Measurements from ENCODE around the gene PRKCE. TPM values are rescaled to one million over a fixed set of nuclear protein-coding genes. Genes with fewer than 3 reads are reported as not detected.

Gene PRKCE
- total RNA-seq, 2 donors from 2014 or later, result 5.8 to 18.1 TPM

DNA sequence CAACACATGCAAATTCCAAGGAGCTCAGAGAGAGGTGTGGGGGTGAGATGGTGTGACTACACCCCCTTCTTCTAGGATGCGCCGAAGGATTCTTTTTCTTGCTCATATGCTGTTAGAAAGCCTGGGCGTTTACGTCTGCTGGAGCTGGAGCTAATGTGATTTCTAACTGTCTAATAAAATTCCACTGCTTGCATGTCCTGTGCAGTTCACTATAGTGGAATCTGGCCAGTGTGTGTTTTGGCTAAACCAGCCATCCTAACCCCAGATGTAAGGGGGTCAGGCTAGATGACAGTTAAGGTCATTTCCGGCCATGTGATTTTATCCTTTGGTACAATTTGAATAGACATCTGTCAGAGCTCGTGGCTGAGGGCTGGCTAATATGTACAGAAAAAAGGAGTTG lies 194.1 kb downstream of the PRKCE start:
- Histone ChIP-seq H3K36me3 (no peaks in the 10 kb centered on the region), H3K27me3 (replicated peaks; ENCODE audit: insufficient read depth) (no peaks in the 10 kb centered on the region), H3K4me1 (ENCODE audit: control insufficient read depth in 1 of 2, low read depth in 2 of 2) (no peaks in the 10 kb centered on the region), H3K9me3 (no peaks in the 10 kb centered on the region), H3K27ac (no peak overlapping the region), H3K4me3 (no peak overlapping the region)
- ATAC-seq (ENCODE audit: insufficient number of reproducible peaks, low FRiP score, low read depth) (no peak), DNase-seq (ENCODE audit: low spot score) (no peak)
- TF ChIP-seq, protein P1, sequence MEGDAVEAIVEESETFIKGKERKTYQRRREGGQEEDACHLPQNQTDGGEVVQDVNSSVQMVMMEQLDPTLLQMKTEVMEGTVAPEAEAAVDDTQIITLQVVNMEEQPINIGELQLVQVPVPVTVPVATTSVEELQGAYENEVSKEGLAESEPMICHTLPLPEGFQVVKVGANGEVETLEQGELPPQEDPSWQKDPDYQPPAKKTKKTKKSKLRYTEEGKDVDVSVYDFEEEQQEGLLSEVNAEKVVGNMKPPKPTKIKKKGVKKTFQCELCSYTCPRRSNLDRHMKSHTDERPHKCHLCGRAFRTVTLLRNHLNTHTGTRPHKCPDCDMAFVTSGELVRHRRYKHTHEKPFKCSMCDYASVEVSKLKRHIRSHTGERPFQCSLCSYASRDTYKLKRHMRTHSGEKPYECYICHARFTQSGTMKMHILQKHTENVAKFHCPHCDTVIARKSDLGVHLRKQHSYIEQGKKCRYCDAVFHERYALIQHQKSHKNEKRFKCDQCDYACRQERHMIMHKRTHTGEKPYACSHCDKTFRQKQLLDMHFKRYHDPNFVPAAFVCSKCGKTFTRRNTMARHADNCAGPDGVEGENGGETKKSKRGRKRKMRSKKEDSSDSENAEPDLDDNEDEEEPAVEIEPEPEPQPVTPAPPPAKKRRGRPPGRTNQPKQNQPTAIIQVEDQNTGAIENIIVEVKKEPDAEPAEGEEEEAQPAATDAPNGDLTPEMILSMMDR (IDR thresholded peaks at IDR 0.05), result no peak

DNA sequence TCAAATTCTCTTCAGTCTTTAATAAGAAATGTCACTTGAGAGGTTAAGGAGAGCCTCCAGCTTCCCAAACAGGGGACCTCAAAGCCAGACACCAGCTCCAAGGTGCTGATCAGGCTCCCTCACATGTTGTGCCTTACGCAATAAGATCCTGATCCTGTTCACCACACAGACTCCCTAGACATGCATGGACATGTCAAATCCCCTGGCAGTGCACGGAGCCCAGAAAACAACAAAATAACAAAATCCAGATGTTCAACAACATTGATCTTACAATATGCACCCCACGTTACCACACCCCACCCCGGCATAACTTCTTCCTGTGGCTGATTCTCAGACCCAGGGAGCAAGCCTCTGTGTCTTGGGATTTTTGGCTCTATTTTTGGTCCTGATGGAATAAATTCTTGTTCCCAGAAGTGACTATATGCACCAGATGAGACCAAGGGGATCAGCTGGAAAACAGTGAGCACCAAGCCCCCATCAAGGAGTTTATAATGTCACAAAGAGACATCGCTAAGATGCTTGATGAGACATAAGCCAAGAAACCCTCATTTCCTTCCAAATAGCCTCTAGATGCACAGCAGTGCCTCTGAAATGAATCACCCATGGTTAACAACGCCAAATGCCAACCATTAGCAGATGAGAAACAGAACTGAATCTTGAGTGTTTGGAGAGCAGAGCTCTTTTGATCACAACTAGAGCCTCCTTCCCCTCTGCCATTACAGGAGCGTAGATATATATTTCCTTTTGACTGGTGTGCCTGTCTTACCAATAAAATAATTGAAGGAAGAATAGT lies 198.2 kb downstream of the PRKCE start:
- peaks cover 0 to 4% of the 10 kb centered on the region in 2 donors for H3K4me1 ChIP-seq (ENCODE audit: control insufficient read depth in 1 of 2, low read depth in 2 of 2)

GRCh38 chr2:45850558-45850957 lies 199.1 kb downstream of the PRKCE start:
- TF ChIP-seq, protein P1 (IDR thresholded peaks at IDR 0.05), result no peak
- DNase-seq (ENCODE audit: low spot score), result no peak
- H3K36me3 ChIP-seq, result no peaks in the 10 kb centered on the region
- H3K27ac ChIP-seq, result no peak overlapping the region
- H3K4me3 ChIP-seq, result no peak overlapping the region
- peaks cover 0 to 13% of the 10 kb centered on the region in 2 donors for H3K4me1 ChIP-seq (ENCODE audit: control insufficient read depth in 1 of 2, low read depth in 2 of 2)
- no peaks in the 10 kb centered on the region for H3K9me3 ChIP-seq
- no peak for ATAC-seq (ENCODE audit: insufficient number of reproducible peaks, low FRiP score, low read depth)
- H3K27me3 ChIP-seq (replicated peaks; ENCODE audit: insufficient read depth), result no peaks in the 10 kb centered on the region

More for the DNA sequence above, 198.2 kb downstream of the PRKCE start:
- Histone ChIP-seq H3K9me3 (no peaks in the 10 kb centered on the region), H3K27ac (no peak overlapping the region), H3K4me3 (no peak overlapping the region), H3K27me3 (replicated peaks; ENCODE audit: insufficient read depth) (no peaks in the 10 kb centered on the region), H3K36me3 (no peaks in the 10 kb centered on the region)
- TF ChIP-seq, protein P1 (IDR thresholded peaks at IDR 0.05), result no peak
- ATAC-seq (ENCODE audit: insufficient number of reproducible peaks, low FRiP score, low read depth) (no peak), DNase-seq (ENCODE audit: low spot score) (no peak)

- H3K4me3 ChIP-seq, result no peak overlapping the region
- H3K27me3 ChIP-seq (replicated peaks; ENCODE audit: insufficient read depth), result no peaks in the 10 kb centered on the region
- peaks cover 0 to 14% of the 10 kb centered on the region in 2 donors for H3K4me1 ChIP-seq (ENCODE audit: control insufficient read depth in 1 of 2, low read depth in 2 of 2)
- ATAC-seq (ENCODE audit: insufficient number of reproducible peaks, low FRiP score, low read depth) (no peak), DNase-seq (ENCODE audit: low spot score) (no peak)
- no peaks in the 10 kb centered on the region for H3K36me3 ChIP-seq
- H3K9me3 ChIP-seq, result no peaks in the 10 kb centered on the region
- TF ChIP-seq, protein P1 (IDR thresholded peaks at IDR 0.05), result no peak
- H3K27ac ChIP-seq, result no peak overlapping the region
These were observed 199.6 kb downstream of the PRKCE start for GRCh38 chr2:45851111-45851510.

DNA sequence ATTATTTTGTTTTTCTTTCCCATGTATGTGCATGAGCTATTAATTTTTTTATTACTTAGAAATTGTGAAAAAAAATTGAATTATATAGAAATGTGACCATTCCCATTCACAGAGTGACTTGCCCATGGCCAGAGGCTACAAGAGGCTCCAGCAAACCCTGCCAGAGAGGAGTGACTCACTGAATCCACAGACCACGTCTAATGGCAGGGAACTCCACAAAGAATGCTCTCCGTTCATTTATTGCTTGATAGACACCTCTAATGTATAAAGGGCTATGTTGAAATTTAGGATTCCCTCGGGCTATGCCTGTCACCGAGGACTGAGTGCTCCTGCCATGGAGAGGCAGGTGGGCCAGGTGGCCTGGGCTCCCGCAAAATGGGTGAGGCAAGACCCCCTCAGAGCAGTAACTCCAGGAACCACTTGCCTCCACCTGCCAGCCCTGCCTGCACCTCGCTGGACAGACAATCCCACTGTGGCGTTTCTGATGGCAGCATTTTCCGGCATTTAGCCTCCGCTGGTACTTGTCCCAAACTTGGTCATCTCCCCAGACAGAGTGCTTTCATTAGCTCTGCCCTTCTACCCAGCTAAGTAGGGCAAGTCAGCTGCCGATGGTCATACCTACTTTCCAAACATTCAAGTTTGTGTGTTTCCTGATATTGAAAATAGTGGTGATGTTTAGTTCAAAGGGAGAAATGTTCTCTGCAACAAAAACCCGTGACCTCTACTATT lies 200.3 kb downstream of the PRKCE start:
- H3K36me3 ChIP-seq, result no peaks in the 10 kb centered on the region
- H3K27ac ChIP-seq, result no peak overlapping the region
- H3K9me3 ChIP-seq, result no peaks in the 10 kb centered on the region
- peak; percentile 60 for ATAC-seq (ENCODE audit: insufficient number of reproducible peaks, low FRiP score, low read depth)
- H3K27me3 ChIP-seq (replicated peaks; ENCODE audit: insufficient read depth), result no peaks in the 10 kb centered on the region
- peaks cover 0 to 14% of the 10 kb centered on the region in 2 donors for H3K4me1 ChIP-seq (ENCODE audit: control insufficient read depth in 1 of 2, low read depth in 2 of 2)
- TF ChIP-seq, protein P1 (IDR thresholded peaks at IDR 0.05), result no peak
- H3K4me3 ChIP-seq, result no peak overlapping the region
- DNase-seq (ENCODE audit: low spot score), result no peak
